ENCODE data around the gene FKBP5. TPM values are rescaled to one million over a fixed set of nuclear protein-coding genes. Genes with fewer than 3 reads are reported as not detected.

FKBP5 gene
- total RNA-seq, 1 donor from 2014 or later = 112 TPM

GRCh38 chr6:35733633-35734032 lies 44.9 kb upstream of the FKBP5 start:
- Histone ChIP-seq H3K27ac (peak overlapping the region; percentile 100), H3K4me1 (peaks cover 33 to 54% of the 10 kb centered on the region in 2 donors), H3K9me3 (no peaks in the 10 kb centered on the region), H3K27me3 (no peaks in the 10 kb centered on the region), H3K4me3 (no peak overlapping the region), H3K36me3 (no peaks in the 10 kb centered on the region)
- intact Hi-C loops (cut with DNase I) = loop anchor here (5.0 kb wide), 1 partner anchor 281 kb away; the partner anchor contains the start of gene FANCE
- no peak for TF ChIP-seq CTCF (IDR thresholded peaks at IDR 0.05)
- no peak for DNase-seq (ENCODE audit: low spot score in 2 of 2)

GRCh38 chr6:35731736-35732532 lies 43.2 kb upstream of the FKBP5 start:
- H3K4me1 ChIP-seq = peaks cover 47 to 67% of the 10 kb centered on the region in 2 donors
- peak overlapping the region; percentile 100 for H3K27ac ChIP-seq
- no peaks in the 10 kb centered on the region for H3K27me3 ChIP-seq
- peak; percentile 86 to 98 for DNase-seq (ENCODE audit: low spot score in 2 of 2)
- TF ChIP-seq CTCF (IDR thresholded peaks at IDR 0.05) = no peak
- no peaks in the 10 kb centered on the region for H3K9me3 ChIP-seq
- intact Hi-C loops (cut with DNase I) = loop anchor here (1.0 to 5.0 kb wide), 2 partner anchors 43 to 280 kb away; partner anchors contain the start of gene FANCE
- no peaks in the 10 kb centered on the region for H3K36me3 ChIP-seq
- peak overlapping the region; percentile 59 to 84 for H3K4me3 ChIP-seq

- peak overlapping the region; percentile 100 for H3K27ac ChIP-seq
- TF ChIP-seq CTCF (IDR thresholded peaks at IDR 0.05) = peak in 1 of 3 experiments; percentile 21
- intact Hi-C loops (cut with DNase I) = loop anchor here (5.0 kb wide), 1 partner anchor 279 kb away; the partner anchor contains the start of gene FANCE
- H3K4me3 ChIP-seq = peak overlapping the region; percentile 59 to 84
- H3K36me3 ChIP-seq = no peaks in the 10 kb centered on the region
- H3K9me3 ChIP-seq = no peaks in the 10 kb centered on the region
- no peaks in the 10 kb centered on the region for H3K27me3 ChIP-seq
- DNase-seq (ENCODE audit: low spot score in 2 of 2) = peak; percentile 93 to 99
- H3K4me1 ChIP-seq = peaks cover 52 to 73% of the 10 kb centered on the region in 2 donors
Measured at GRCh38 chr6:35731414-35731735, 42.7 kb upstream of the FKBP5 start.

GRCh38 chr6:35730745-35731413 lies 42.2 kb upstream of the FKBP5 start:
- H3K9me3 ChIP-seq = no peaks in the 10 kb centered on the region
- no peak for DNase-seq (ENCODE audit: low spot score in 2 of 2)
- H3K36me3 ChIP-seq = no peaks in the 10 kb centered on the region
- H3K4me3 ChIP-seq = peak overlapping the region; percentile 59 to 84
- TF ChIP-seq CTCF (IDR thresholded peaks at IDR 0.05) = no peak
- intact Hi-C loops (cut with DNase I) = loop anchor here (5.0 kb wide), 1 partner anchor 279 kb away; the partner anchor contains the start of gene FANCE
- peak overlapping the region; percentile 100 for H3K27ac ChIP-seq
- no peaks in the 10 kb centered on the region for H3K27me3 ChIP-seq
- peaks cover 56 to 75% of the 10 kb centered on the region in 2 donors for H3K4me1 ChIP-seq

- no peak for DNase-seq (ENCODE audit: low spot score in 2 of 2)
- Histone ChIP-seq H3K4me3 (no peak overlapping the region), H3K27me3 (no peaks in the 10 kb centered on the region), H3K4me1 (peaks cover 60 to 77% of the 10 kb centered on the region in 2 donors), H3K9me3 (no peaks in the 10 kb centered on the region), H3K36me3 (no peaks in the 10 kb centered on the region), H3K27ac (peak overlapping the region; percentile 100)
- intact Hi-C loops (cut with DNase I) = loop anchor here (5.0 to 10.0 kb wide), 2 partner anchors 277 to 1485 kb away; partner anchors contain the start of genes FANCE and SMIM29
- TF ChIP-seq CTCF (IDR thresholded peaks at IDR 0.05) = no peak
Measured at GRCh38 chr6:35729722-35730121, 41.0 kb upstream of the FKBP5 start.
